Activated CD4-positive, alpha-beta T cell treated with anti-CD3 and anti-CD28 coated beads, Interleukin-2, amount 50 U/mL, for 16 hours (primary cell): Measurements from ENCODE around the gene TMEM52B.
"Not testable (repeated sequence)": the region's sequence is repeated elsewhere in the genome, so short reads cannot be mapped to it uniquely, and the experiment has no call there.

Source experiments
- DNase-seq: peaks from one replicate; pipeline ENCODE4 v3.0.0-alpha.2; 2020

Gene TMEM52B

DNA sequence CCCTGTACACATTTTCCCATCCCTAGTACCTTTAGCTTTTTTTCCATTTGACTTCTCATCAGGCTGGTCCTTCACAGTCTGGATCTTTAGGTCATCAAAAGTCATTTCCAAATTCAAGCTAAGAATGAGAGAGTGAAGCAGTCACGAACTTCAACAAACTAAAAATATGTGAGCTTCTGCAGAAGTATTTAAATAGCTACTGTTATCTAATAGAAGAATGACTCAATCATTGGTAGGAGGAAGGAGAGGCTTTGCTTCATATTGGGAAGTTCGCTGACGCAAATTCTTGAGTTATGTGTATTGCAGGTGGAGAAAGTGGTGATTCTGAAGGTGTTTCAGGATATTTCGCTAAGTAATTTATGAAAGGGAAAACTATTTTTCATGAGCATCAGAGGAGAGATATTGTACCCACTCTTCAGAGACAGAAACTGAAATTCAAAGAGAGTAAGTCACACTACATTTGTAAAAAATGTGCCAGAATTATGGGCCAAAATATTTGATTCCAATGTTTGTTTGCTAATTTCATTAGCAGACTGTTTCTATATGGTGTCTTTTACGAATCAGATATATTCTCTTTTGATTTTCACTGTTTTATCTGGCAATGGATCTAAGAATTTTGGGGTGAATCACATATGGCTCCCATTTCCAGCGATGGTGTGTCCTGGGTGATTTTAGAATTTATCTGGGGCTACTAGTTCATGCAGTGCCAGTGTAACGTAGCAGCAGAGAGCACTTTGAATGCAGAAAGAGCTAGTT, 6.7 kb upstream of the TMEM52B start, which contains the start of gene OLR1:
Gene OLR1, minus strand, starts transcription at position 160 of the 756 bp plus-strand sequence. Its CDS starts 55 bp downstream, at position 105.
- no peak for DNase-seq

DNA sequence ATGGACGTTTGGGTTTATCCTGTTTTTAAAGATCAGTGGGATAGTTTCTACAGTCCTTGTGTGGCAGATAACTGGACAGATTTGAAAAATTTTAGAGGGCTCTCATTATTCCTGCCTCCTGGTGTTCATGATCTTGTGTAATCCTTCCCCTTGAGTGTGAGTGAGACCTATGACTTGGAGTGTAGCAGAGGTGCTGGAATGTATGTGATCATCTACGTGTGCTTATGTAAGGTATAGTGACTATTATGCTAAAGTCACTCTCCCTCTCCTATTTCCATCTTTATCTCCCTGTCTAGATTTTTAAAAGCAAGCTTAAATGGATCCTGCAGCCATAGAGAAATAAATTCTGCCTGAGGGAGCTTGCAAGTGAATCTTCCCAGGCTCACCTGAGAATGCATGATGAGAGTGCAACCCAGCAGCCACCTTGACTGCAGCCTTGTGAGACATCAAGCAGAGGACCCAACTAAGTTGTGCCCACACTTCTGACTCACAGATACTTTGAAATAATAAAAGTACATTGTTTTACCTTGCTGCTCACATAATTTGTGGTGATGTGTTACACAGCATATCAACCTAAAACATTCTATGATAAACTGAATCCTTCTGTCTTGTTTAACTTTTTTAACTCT, 3.7 kb upstream of the TMEM52B start:
- no peak for DNase-seq

DNA sequence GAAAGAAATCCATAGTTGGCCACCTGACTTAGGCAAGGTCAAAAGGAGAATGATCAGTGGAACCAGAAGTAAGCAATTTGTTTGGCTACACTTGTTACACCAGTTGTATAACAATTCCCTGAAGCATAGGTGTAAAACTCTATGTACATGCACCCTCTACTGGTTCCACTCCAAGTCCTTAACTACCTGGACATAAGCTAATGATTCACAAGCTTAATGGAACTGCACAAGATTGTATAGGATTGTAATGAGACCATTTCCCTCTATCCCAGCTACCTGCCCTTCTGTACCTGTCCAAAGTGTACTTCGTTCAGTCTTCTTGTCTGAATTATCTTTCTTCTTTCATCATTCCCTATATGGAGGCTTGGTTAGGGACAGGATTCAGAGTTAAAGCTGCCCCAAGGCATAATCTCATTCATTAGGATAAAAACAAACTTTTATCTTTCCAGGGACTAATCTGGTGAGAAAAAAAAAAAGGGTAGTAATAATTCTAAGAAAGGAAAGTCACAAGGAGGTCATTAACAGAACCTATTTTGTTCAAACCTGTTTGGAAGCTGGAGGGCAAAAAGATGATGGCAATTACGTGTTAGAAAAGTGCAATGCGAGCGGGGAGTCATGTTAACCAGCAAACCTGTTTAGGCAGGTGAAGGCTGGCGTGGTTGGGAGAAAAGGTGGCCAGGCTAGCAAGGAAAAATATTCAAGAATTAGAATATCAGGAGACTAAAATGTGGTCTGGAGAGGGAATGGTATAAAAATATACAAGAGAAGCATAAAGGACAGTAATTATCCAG, 2.8 kb upstream of the TMEM52B start:
- no peak for DNase-seq

DNA sequence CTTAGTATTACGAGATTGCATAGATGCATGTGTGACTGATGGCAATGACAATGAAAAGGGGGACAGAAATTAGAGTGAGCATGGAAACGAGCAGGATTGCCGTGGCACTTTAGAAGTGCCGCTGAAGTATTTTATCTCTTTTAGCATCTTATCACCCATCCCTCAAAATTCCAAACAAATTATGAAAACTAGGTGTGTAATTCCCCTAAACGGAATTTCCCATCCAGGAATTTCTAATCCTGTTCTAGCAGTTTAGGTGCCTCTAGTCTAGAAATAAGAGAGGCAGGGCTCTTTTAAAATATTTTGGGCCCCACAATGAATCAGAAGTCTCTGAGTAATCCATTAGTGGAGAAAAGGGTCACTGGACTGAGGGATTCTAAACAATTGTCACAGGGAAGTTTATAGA, 947 bp downstream of the TMEM52B start:
- no peak for DNase-seq

DNA sequence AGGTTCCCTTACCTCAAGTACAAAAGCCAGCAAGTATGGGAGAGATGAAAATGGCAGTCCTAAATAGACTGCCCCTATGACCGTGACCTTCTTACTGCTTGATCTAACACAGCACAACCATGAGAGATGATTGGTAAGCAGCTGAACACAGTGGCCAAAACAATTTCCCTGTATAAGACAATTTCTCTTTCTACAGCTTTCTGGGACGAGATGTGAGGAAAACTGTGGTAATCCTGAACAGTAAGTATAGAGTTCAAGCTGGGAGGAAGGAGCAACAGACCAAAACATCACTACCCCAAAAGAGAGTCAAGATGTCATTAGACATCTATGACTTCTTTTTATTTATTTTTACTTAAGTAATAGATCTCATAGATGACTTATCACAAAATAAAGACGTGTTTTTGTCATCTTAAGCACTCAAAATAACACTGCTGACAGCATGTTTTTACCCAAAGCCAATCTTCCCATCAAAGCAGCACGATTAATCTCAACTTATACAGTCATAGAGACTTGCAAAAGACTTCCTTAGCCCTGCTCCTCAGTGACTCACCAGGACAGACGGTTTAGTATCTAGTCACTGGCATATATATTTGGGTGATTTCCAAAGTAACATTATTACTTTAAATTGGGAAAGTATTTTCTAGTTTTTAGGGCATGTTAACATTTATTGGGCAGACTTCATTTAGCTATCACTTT, 3.7 kb downstream of the TMEM52B start:
- peak; percentile 15 for DNase-seq

DNA sequence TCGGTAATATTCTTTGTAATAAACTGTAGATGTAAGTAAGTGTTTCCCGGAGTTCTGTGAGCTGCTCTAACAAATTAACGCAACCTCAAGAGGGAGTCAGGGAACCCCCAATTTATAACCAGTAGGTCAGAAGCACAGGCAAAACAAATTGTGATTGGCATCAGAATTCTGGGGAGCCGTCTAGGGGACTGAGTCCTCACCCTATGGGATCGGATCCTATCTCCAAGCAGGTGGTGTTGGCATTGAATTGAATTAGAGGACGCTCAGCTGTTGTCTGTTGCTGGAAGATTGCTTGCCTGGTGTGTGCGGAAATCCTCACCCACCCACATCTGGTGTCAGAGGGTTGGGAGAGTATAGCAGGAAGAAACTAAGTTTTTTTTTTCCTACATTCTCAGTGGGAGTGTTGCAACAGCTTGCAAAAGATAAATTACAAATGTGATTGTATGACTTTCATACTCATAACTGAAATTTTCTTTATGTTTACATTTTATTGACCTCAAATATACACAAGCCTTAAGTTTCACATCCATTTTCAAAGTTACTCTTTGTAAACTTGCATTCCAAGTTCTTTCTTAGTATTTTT, 5.5 kb downstream of the TMEM52B start:
- DNase-seq, result no peak

DNA sequence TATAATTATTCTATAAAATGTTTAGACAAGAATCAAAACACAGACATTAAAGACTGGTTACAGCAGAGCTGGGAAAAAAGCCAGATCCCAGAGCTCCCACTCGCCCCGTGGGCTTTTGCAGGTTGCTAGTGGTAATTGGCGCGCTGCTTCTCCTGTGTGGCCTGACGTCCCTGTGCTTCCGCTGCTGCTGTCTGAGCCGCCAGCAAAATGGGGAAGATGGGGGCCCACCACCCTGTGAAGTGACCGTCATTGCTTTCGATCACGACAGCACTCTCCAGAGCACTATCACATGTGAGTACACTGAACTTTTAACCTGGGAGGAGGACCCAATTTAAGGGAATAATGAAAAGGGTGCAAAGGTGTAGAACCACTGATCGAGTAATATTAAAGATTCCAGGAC, 7.5 kb downstream of the TMEM52B start:
- no peak for DNase-seq

DNA sequence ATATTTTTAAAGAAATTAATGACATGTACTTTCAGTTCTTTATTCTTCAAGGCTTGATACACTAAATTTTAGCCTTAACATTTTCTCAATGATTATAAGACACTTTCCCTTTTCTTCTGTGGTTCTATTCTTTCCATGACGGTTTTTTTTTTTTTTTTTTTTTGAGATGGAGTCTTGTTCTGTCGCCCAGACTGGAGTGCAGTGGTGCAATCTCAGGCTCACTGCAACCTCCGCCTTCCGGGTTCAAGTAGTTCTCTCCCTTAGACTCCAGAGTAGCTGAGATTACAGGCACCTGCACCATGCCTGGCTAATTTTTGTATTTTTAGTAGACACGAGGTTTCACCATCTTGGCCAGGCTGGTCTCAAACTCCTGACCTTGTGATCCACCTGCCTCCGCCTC, 8.1 kb downstream of the TMEM52B start:
- not testable (repeated sequence) for DNase-seq

DNA sequence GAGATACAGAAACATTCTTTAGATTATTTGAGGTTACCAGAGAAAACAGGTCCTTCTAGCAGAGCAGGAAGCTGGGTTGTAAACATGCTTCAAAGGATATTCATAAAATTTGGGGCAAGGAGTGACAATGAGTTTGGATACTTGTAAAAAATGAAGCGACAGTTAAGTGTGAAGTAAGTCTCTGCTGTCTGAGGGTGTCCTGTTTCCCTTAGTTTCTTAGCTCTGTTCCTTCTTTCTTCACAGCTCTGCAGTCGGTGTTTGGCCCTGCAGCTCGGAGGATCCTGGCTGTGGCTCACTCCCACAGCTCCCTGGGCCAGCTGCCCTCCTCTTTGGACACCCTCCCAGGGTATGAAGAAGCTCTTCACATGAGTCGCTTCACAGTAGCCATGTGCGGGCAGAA, 10.8 kb downstream of the TMEM52B start:
- DNase-seq, result no peak

DNA sequence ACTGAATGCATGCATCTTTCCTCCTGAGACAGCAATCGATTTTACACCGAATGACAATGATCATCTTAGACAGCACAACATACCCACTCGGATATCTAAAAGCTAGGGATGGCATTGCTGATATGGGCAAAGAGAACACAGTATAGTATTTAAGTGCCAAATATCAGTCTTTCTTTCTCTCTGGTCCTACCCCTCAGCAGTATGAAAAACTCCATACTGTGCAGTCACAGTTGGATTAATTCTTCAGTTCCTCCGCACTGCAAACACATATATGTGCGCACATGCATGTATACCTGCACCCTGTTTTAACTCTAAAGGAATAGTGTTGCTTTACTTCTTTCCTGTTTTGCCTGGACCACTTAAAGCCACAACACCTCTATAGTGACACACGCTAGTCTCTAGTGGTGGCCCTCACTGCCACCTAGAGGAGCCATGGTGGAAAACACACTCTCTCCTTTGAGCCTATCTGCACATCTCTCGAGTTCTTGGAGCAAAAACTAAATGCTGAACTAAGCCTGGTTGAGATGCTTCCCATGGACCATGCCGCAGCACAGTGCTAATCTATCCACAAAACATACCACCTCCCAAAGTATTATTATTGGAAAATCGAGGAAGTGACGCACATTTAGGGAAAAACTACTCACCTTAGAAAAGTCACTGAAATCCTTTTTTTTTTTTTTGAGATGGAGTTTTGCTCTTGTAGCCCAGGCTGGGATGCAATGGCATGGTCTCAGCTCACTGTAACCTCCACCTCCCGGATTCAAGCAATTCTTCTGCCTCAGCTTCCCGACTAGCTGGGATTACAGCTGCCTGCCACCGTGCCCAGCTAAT, 11.9 kb downstream of the TMEM52B start:
- peak; percentile 57 for DNase-seq

DNA sequence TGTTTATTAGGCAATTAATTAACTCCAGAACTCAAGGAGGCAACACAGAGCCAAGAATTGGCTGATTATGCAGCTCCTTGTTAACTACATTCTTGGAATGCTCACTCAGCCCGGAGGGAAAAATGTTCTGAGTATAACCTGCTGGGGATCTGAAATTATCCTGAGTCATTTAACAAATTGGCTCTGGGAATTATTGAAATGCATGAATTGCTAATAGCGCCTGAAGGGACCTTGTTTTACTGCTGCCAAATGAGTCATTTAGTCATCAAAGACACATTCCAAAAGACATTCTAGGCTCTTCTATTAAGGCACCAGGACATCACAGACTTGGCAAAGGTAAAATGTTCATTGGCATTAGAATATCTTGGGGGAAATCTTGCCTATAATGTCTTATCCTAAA, 13.0 kb downstream of the TMEM52B start:
- DNase-seq, result no peak

DNA sequence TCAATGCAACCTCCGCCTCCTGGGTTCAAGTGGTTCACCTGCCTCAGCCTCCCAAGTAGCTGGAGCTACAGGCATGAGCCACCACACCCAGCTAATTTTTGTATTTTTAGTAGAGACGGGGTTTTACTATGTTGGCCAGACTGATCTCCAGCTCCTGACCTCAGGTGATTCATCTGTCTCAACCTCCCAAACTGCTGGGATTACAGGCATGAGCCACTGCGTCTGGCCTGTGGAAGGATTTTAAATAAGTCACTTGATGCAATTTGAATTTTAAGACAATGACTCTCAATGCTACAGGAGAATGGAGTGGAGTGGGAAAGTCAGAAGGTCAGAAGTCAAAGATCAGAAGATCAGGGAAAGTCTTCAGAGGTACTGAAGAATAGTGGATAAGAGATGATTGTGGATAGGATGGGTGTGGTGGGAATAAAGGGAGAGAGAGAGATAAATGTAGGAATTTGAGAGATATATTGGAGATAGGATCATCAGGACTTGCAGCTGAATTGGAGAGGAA, 15.4 kb downstream of the TMEM52B start:
- DNase-seq, result no peak

DNA sequence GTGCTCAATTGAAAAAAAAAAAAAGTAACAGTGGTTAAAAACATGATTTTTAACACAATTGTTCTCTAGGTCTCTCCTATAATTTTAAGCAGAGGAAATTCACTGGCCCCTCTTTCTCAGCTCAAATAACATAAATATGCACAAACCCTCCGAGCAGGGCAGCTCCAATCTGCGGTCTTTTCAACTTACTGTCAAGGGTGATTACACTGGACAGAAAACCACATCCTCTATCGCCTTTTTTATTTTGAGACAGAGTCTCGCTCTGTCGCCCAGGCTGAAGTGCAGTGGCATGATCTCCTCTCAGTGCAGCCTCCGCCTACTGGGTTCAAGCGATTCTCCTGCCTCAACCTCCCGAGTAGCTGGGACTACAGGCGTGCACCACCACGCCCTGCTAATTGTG, 17.4 kb downstream of the TMEM52B start:
- DNase-seq, result no peak

DNA sequence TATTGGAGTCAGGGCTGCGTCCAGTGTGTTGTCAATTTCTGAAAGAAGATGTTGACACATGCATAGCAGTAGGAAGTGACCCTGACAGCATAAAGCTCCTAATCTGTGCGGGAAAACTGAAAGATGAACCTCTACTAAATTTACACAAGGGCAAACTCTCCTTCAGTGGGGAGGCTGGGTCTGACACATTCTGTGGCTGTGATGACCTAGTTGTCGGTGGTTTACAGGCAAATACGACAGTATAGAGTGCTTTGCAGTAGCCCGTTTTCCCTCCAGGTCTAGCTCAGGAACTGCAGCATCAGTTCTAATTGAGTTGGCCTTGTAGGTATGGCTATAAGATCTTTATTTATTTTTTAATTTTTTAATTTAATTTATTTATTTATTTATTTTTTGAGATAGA, 19.0 kb downstream of the TMEM52B start:
- DNase-seq, result no peak

DNA sequence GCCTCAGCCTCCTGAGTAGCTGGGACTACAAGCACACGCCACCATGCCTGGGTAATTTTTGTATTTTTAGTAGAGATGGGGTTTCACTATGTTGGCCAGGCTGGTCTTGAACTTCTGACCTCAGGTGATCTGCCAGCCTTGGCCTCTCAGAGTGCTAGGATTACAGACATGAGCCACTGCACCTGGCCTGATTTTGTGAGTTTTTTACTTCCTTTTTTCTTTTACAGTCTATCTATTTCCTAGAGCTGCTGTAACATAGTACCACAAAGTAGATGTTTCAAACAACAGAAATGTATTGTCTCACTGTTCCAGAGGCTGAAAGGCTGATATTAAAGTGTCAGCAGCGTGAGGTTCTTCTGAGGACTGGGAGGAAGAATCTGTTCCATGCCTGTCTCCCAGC, 25.7 kb downstream of the TMEM52B start:
- DNase-seq, result not testable (repeated sequence)

DNA sequence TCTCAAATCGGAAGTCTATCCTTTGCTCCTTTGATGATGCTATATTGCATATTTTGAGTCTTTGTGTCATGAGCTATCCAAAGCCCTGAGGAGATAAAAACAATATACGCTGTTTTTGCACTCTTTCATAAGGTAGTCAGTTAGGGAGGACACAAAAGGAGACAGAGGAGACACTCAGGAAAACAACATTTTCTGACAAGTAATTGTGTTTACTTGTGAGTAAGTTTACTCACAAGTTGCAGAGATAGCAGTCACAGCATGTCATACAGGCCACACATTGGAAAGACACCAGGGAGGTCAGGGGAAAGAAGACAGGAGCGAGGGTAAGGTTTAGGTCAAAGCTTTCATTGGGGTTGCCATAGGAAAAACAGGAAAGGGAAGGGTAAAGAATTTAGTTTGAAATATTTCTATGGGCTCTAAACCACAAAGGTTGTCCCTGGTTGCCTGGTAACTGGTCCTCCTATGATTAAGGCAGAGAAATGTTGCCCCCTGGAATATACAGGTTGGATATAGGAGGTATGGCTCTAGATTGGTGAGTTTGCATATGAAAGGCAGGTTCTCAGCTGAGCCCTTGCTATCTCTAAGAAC, 26.5 kb downstream of the TMEM52B start:
- DNase-seq, result no peak

DNA sequence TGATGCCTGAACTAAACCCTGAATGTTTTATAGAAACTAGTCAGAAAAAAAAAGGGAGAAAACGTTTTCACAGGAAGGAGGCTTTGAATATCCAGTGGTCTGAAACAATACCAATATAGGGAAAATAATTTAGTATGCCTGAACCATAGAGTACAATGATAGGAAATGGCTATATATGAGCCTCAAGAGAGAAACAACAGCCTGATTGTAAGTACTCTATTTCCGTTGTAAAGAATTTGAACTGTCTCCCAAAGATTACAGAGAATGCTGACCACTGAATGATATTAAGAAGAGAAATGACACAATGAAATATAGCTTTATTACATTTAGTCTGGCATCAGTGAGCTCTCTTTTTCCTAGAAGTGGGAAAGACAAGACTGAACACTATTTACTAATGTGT, 28.3 kb downstream of the TMEM52B start:
- DNase-seq, result no peak

DNA sequence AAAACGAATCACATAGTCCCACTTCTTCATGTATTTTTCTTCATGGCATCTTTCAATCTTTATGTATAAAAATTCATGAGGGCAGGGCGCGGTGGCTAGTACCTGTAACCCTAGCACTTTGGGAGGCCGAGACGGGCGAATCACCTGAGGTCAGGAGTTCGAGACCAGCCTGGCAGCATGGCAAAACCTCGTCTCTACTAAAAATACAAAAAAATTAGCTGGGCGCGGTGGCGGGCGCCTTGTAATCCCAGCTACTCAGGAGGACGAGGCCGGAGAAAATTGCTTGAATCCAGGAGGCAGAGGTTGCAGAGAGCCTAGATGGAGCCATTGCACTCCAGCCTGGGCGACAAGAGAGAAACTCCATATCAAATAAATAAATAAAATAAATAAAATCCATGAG, 31.4 kb downstream of the TMEM52B start:
- DNase-seq, result no peak

DNA sequence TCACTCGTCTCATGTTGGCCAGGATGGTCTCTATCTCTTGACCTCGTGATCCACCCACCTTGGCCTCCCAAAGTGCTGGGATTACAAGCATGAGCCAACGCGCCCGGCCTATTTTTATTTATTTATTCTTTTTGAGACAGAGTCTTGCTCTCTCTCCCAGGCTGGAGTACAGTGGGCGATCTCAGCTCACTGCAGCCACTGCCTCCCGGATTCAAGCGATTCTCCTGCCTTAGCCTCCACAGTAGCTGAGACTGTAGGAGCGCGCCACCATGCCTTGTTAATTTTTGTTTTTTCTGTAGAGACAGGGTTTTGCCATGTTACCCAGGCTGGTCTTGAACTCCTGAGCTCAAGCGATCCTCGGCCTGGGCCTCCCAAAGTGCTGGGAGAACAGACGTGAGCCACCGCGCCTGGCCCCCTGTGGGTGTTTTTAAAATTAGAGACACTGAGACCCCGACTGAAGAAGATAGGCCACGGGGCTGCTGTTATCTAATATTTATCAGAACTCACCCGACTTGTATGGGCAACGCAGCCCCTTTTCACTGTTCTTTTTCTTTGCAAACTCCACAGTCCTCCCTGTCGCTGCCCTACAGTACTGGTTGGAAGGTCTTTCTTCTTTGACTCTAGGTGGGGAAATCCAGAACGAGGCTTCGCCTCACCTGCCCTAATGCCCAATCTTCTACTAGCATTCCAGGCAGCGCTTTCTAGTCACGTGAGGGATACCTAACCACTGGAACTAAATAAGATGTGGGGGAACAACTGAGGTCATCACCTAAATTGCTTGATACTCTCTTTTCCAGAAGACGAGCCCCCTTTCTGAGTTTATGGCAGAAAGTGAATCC, 32.5 kb downstream of the TMEM52B start:
- no peak for DNase-seq
